GM23338 (cell line): ENCODE results near the gene PAGE4. TPM values are rescaled to one million over a fixed set of nuclear protein-coding genes. Genes with fewer than 3 reads are reported as not detected.

Source experiments
- ATAC-seq: fragments of 200-7000 bp; cut with Tn5 transposase; 3 replicates; pipeline ENCODE4 v1.9.1; 2020
- DNase-seq: peaks from one replicate; pipeline ENCODE4 v3.0.0-alpha.2; 2015; ENCODE audit warnings: low spot score
- H2AFZ ChIP-seq: fragments of 200-600 bp; sonication (generic); 2 replicates; pipeline ENCODE4 v1.8.0; 2016; ENCODE audit warnings: antibody characterized with exemption, mild to moderate bottlenecking, moderate library complexity
- H3F3A ChIP-seq: fragments of 200-600 bp; sonication (generic); replicated peaks from 2 replicates; pipeline ENCODE4 v1.8.0; 2017; ENCODE audit warnings: antibody characterized with exemption, mixed run types, low read depth
- H3K27ac ChIP-seq: fragments of 200-600 bp; sonication (generic); 2 replicates; pipeline ENCODE4 v1.6.1; 2016; ENCODE audit warnings: low read depth
- H3K27me3 ChIP-seq: fragments of 200-600 bp; sonication (generic); 2 replicates; pipeline ENCODE4 v1.8.0; 2016; ENCODE audit warnings: mild to moderate bottlenecking, mixed run types, moderate library complexity; ENCODE audit not compliant: insufficient read depth
- H3K36me3 ChIP-seq: fragments of 200-600 bp; sonication (generic); 2 replicates; pipeline ENCODE4 v1.8.0; 2016; ENCODE audit warnings: mild to moderate bottlenecking; ENCODE audit not compliant: insufficient read depth
- H3K4me1 ChIP-seq: fragments of 200-600 bp; sonication (generic); 2 replicates; pipeline ENCODE4 v1.8.0; 2016; ENCODE audit warnings: mild to moderate bottlenecking, moderate library complexity; ENCODE audit not compliant: insufficient read depth
- H3K4me2 ChIP-seq: fragments of 200-600 bp; sonication (generic); 2 replicates; pipeline ENCODE4 v1.7.1; 2017; ENCODE audit warnings: mixed run types
- H3K4me3 ChIP-seq: fragments of 200-600 bp; sonication (generic); 2 replicates; pipeline ENCODE4 v1.6.1; 2016; ENCODE audit warnings: mixed run types
- H3K79me2 ChIP-seq: fragments of 200-600 bp; sonication (generic); replicated peaks from 2 replicates; pipeline ENCODE4 v1.8.0; 2017; ENCODE audit warnings: mild to moderate bottlenecking; ENCODE audit not compliant: insufficient read depth
- H3K9me2 ChIP-seq: fragments of 200-600 bp; sonication (generic); 2 replicates; pipeline ENCODE4 v1.8.0; 2017; ENCODE audit not compliant: insufficient read depth
- H4K20me1 ChIP-seq: fragments of 200-600 bp; sonication (generic); replicated peaks from 2 replicates; pipeline ENCODE4 v1.8.0; 2017; ENCODE audit warnings: mild to moderate bottlenecking; ENCODE audit not compliant: insufficient read depth
- H3K27ac Mint-ChIP-seq: 2 replicates; pipeline ENCODE4 v1.8.0; 2020; ENCODE audit warnings: inconsistent platforms, mild to moderate bottlenecking, moderate library complexity, mixed read lengths
- H3K27me3 Mint-ChIP-seq: 3 replicates; pipeline ENCODE4 v1.8.0; 2022; ENCODE audit warnings: low read depth, mild to moderate bottlenecking, moderate library complexity, mixed read lengths, inconsistent platforms; ENCODE audit not compliant: insufficient read depth, poor library complexity
- H3K36me3 Mint-ChIP-seq: 3 replicates; pipeline ENCODE4 v1.8.0; 2021; ENCODE audit warnings: low read depth, mild to moderate bottlenecking, inconsistent platforms, moderate library complexity, mixed read lengths
- H3K4me1 Mint-ChIP-seq: 3 replicates; pipeline ENCODE4 v1.8.0; 2020; ENCODE audit warnings: mild to moderate bottlenecking, inconsistent platforms, mixed read lengths
- H3K4me3 Mint-ChIP-seq: 3 replicates; pipeline ENCODE4 v1.8.0; 2021; ENCODE audit warnings: moderate library complexity, mild to moderate bottlenecking, inconsistent platforms, mixed read lengths
- H3K9me3 Mint-ChIP-seq: 3 replicates; pipeline ENCODE4 v1.8.0; 2020; ENCODE audit warnings: moderate library complexity, mild to moderate bottlenecking, inconsistent platforms, mixed read lengths
- CREB1 ChIP-seq: fragments of 250-450 bp; sonication (Bioruptor Pico); IDR thresholded peaks from 2 replicates; pipeline ENCODE4 v1.5.0; 2020; ENCODE audit warnings: low read depth, mild to moderate bottlenecking, moderate library complexity
- EZH2 ChIP-seq: fragments of 200-600 bp; sonication (generic); IDR thresholded peaks from one replicate; pipeline ENCODE4 v1.8.0; 2017; ENCODE audit warnings: antibody characterized with exemption, mild to moderate bottlenecking, low read depth; ENCODE audit not compliant: unreplicated experiment
- EZH2phosphoT487 ChIP-seq: fragments of 200-600 bp; sonication (generic); IDR thresholded peaks from one replicate; pipeline ENCODE4 v1.8.1; 2018; ENCODE audit warnings: antibody characterized with exemption; ENCODE audit not compliant: unreplicated experiment
- POLR2AphosphoS5 ChIP-seq: IDR thresholded peaks from 2 replicates; pipeline ENCODE4 v1.6.1; 2016; ENCODE audit warnings: antibody characterized with exemption, low read depth
- ZNF114 ChIP-seq: fragments of 250-450 bp; sonication (Bioruptor Pico); IDR thresholded peaks from 2 replicates; pipeline ENCODE4 v1.5.0; 2020; ENCODE audit warnings: mild to moderate bottlenecking, moderate library complexity
- ZNF331 ChIP-seq: fragments of 250-450 bp; sonication (Bioruptor Pico); IDR thresholded peaks from 2 replicates; pipeline ENCODE4 v1.5.0; 2020; ENCODE audit warnings: low read depth, mild to moderate bottlenecking, moderate library complexity
- long read RNA-seq: library from polyadenylated mRNA; unstranded; transcript quantifications from one replicate; pipeline ENCODE4 v2.0.0, GENCODE V29; 2020; ENCODE audit not compliant: unreplicated experiment
- polyA plus RNA-seq: library from polyadenylated mRNA; unstranded; fragments of >200 nt; fragmentation: Nextera tagmentation; extraction: Ambion mirVana; gene quantifications from 2 replicates; pipeline ENCODE4 v1.2.1, GENCODE V29; 2016
- total RNA-seq: library from RNA; depleted of rRNA; stranded (reverse); fragments of >200 nt; shearing (Covaris generic); gene quantifications from 2 replicates; pipeline ENCODE4 v1.2.3, GENCODE V29; 2014; rRNA removed
- TF ChIP-seq, protein P1 (sequence below): IDR thresholded peaks from 2 replicates; pipeline ENCODE4 v1.6.1; 2016; ENCODE audit warnings: antibody characterized with exemption
- TF ChIP-seq, protein P2 (sequence below), 2 experiments: fragments of 200-600 bp in 1 of 2; sonication (generic) in 1 of 2; conservative IDR thresholded peaks; 2 replicates each; pipeline versions ENCODE4 v1.5.1 to v1.6.1; 2016 to 2017; ENCODE audit warnings: antibody characterized with exemption in 2 of 2, low read depth in 2 of 2, mild to moderate bottlenecking in 2 of 2, moderate library complexity in 1 of 2
- TF ChIP-seq, protein P3 (sequence below): fragments of 250-450 bp; sonication (Bioruptor Pico); IDR thresholded peaks from 2 replicates; pipeline ENCODE4 v1.5.0; 2020; ENCODE audit warnings: mild to moderate bottlenecking, moderate library complexity

The PAGE4 gene, protein sequence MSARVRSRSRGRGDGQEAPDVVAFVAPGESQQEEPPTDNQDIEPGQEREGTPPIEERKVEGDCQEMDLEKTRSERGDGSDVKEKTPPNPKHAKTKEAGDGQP
- total RNA-seq = not detected in 2 replicates
- polyA plus RNA-seq = 1.4 and 1.6 TPM in 2 replicates
- long read RNA-seq = 0 reads

DNA sequence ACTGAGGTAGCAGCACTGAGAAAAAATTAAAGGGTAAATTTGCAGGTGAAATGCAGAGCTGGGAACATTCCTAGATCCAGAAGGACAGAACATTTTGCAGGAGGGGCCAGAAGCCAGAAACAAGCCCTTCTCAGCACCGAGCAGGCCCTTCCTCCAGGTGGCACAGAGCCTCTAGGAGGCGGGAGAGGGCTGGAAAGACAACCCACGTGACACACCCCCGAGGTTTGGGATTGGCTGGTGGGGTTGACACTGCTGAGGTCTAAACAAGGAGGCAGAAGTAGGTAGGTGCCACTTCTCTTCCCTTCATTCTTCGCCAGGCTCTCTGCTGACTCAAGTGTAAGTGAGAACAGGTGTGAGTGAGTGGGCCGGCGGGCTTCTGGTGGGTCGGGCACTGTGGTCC, at the start of gene PAGE4:
Gene PAGE4 (plus strand): TSS at position 288 of the 400 bp plus-strand sequence. CDS start 1,126 bp downstream, outside the sequence.
- no peaks in the 10 kb centered on the region for H3K36me3 Mint-ChIP-seq
- Histone ChIP-seq H3K27ac (no peak within 1 kb of the TSS), H3K4me1 (no peaks in the 10 kb centered on the region), H3K36me3 (no peaks in the 10 kb centered on the region), H3K79me2 (no peaks in the 10 kb centered on the region), H3K9me2 (no peaks in the 10 kb centered on the region), H2AFZ (no peak within 1 kb of the TSS), H3F3A (no peaks in the 10 kb centered on the region), H3K27me3 (no peaks in the 10 kb centered on the region), H4K20me1 (no peaks in the 10 kb centered on the region), H3K4me3 (no peak within 1 kb of the TSS), H3K4me2 (no peak within 1 kb of the TSS)
- DNase-seq = peak; percentile 45
- ATAC-seq = peak; percentile 78
- no peak within 1 kb of the TSS for H3K27ac Mint-ChIP-seq
- TF ChIP-seq, protein P1, sequence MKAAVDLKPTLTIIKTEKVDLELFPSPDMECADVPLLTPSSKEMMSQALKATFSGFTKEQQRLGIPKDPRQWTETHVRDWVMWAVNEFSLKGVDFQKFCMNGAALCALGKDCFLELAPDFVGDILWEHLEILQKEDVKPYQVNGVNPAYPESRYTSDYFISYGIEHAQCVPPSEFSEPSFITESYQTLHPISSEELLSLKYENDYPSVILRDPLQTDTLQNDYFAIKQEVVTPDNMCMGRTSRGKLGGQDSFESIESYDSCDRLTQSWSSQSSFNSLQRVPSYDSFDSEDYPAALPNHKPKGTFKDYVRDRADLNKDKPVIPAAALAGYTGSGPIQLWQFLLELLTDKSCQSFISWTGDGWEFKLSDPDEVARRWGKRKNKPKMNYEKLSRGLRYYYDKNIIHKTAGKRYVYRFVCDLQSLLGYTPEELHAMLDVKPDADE = no peak
- TF ChIP-seq, protein P2, sequence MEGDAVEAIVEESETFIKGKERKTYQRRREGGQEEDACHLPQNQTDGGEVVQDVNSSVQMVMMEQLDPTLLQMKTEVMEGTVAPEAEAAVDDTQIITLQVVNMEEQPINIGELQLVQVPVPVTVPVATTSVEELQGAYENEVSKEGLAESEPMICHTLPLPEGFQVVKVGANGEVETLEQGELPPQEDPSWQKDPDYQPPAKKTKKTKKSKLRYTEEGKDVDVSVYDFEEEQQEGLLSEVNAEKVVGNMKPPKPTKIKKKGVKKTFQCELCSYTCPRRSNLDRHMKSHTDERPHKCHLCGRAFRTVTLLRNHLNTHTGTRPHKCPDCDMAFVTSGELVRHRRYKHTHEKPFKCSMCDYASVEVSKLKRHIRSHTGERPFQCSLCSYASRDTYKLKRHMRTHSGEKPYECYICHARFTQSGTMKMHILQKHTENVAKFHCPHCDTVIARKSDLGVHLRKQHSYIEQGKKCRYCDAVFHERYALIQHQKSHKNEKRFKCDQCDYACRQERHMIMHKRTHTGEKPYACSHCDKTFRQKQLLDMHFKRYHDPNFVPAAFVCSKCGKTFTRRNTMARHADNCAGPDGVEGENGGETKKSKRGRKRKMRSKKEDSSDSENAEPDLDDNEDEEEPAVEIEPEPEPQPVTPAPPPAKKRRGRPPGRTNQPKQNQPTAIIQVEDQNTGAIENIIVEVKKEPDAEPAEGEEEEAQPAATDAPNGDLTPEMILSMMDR (conservative IDR thresholded peaks at IDR 0.05; ENCODE audit: low read depth in 2 of 2) = 0 out of 4 replicates have a peak, but pooled peaks have one; percentile 3 to 12
- H3K27me3 Mint-ChIP-seq = no peaks in the 10 kb centered on the region
- no peaks in the 10 kb centered on the region for H3K9me3 Mint-ChIP-seq
- H3K4me1 Mint-ChIP-seq = no peaks in the 10 kb centered on the region
- H3K4me3 Mint-ChIP-seq = no peak within 1 kb of the TSS

DNA sequence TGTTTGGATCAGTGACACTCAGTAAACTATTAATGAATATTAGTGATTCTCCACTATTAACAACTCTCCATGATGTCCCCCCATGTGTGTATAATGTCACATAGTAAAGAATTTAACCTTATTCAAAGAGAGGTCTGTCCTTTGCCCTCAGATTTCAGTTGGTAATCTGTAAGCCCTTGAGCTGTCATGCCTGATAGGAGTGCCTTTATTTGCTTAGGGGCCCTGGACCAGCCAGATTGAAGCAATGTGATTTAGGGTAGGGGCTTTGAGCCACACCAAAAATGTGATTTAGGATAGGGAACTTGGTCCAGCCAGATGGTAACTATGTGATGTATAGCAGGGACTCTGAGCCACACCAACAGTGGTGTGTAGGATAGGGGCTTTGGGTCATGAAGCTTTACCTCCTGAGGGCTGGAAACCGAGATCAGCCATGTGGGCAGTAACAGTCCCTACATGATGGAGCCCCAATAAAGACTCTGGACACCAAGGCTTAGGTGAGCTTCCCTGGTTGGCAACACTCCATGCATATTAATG, 44.3 kb upstream of the PAGE4 start:
- H3K4me1 ChIP-seq = no peaks in the 10 kb centered on the region
- H3K36me3 ChIP-seq = no peaks in the 10 kb centered on the region
- no peak for ATAC-seq
- Mint-ChIP-seq H3K27ac (no peak overlapping the region), H3K36me3 (no peaks in the 10 kb centered on the region), H3K4me3 (no peak overlapping the region), H3K27me3 (no peaks in the 10 kb centered on the region), H3K4me1 (no peaks in the 10 kb centered on the region), H3K9me3 (no peaks in the 10 kb centered on the region)
- no peak overlapping the region for H3K4me3 ChIP-seq
- H3K9me2 ChIP-seq = no peaks in the 10 kb centered on the region
- H3K4me2 ChIP-seq = no peak overlapping the region
- DNase-seq = no peak
- H3K27ac ChIP-seq = no peak overlapping the region
- H2AFZ ChIP-seq = no peak overlapping the region
- H4K20me1 ChIP-seq = no peaks in the 10 kb centered on the region
- H3K79me2 ChIP-seq = no peaks in the 10 kb centered on the region
- no peaks in the 10 kb centered on the region for H3K27me3 ChIP-seq
- H3F3A ChIP-seq = no peaks in the 10 kb centered on the region
- TF ChIP-seq ZNF114 (CRISPR knock-in tag) (no peak), POLR2AphosphoS5 (no peak), EZH2phosphoT487 (no peak), ZNF331 (CRISPR knock-in tag) (no peak), EZH2 (no peak), CREB1 (CRISPR knock-in tag) (no peak)
- TF ChIP-seq, protein P3, sequence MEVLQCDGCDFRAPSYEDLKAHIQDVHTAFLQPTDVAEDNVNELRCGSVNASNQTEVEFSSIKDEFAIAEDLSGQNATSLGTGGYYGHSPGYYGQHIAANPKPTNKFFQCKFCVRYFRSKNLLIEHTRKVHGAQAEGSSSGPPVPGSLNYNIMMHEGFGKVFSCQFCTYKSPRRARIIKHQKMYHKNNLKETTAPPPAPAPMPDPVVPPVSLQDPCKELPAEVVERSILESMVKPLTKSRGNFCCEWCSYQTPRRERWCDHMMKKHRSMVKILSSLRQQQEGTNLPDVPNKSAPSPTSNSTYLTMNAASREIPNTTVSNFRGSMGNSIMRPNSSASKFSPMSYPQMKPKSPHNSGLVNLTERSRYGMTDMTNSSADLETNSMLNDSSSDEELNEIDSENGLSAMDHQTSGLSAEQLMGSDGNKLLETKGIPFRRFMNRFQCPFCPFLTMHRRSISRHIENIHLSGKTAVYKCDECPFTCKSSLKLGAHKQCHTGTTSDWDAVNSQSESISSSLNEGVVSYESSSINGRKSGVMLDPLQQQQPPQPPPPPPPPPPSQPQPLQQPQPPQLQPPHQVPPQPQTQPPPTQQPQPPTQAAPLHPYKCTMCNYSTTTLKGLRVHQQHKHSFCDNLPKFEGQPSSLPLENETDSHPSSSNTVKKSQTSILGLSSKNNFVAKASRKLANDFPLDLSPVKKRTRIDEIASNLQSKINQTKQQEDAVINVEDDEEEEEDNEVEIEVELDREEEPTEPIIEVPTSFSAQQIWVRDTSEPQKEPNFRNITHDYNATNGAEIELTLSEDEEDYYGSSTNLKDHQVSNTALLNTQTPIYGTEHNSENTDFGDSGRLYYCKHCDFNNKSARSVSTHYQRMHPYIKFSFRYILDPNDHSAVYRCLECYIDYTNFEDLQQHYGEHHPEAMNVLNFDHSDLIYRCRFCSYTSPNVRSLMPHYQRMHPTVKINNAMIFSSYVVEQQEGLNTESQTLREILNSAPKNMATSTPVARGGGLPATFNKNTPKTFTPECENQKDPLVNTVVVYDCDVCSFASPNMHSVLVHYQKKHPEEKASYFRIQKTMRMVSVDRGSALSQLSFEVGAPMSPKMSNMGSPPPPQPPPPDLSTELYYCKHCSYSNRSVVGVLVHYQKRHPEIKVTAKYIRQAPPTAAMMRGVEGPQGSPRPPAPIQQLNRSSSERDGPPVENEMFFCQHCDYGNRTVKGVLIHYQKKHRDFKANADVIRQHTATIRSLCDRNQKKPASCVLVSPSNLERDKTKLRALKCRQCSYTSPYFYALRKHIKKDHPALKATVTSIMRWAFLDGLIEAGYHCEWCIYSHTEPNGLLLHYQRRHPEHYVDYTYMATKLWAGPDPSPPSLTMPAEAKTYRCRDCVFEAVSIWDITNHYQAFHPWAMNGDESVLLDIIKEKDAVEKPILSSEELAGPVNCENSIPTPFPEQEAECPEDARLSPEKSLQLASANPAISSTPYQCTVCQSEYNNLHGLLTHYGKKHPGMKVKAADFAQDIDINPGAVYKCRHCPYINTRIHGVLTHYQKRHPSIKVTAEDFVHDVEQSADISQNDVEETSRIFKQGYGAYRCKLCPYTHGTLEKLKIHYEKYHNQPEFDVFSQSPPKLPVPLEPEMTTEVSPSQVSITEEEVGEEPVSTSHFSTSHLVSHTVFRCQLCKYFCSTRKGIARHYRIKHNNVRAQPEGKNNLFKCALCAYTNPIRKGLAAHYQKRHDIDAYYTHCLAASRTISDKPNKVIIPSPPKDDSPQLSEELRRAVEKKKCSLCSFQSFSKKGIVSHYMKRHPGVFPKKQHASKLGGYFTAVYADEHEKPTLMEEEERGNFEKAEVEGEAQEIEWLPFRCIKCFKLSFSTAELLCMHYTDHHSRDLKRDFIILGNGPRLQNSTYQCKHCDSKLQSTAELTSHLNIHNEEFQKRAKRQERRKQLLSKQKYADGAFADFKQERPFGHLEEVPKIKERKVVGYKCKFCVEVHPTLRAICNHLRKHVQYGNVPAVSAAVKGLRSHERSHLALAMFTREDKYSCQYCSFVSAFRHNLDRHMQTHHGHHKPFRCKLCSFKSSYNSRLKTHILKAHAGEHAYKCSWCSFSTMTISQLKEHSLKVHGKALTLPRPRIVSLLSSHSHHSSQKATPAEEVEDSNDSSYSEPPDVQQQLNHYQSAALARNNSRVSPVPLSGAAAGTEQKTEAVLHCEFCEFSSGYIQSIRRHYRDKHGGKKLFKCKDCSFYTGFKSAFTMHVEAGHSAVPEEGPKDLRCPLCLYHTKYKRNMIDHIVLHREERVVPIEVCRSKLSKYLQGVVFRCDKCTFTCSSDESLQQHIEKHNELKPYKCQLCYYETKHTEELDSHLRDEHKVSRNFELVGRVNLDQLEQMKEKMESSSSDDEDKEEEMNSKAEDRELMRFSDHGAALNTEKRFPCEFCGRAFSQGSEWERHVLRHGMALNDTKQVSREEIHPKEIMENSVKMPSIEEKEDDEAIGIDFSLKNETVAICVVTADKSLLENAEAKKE (CRISPR knock-in tag) = no peak
- TF ChIP-seq, protein P1 = no peak
